DND-41 (cell line): ENCODE results near the gene P2RX1.

Source experiments
- EZH2 ChIP-seq: IDR thresholded peaks from 3 replicates; pipeline ENCODE4 v1.6.1; 2012; ENCODE audit warnings: borderline replicate concordance, low read depth, mild to moderate bottlenecking, moderate library complexity, low read length, inconsistent platforms; ENCODE audit not compliant: severe bottlenecking
- TF ChIP-seq, protein P1 (sequence below): IDR thresholded peaks from 2 replicates; pipeline ENCODE4 v1.5.1; 2012; ENCODE audit warnings: borderline replicate concordance, low read length, moderate library complexity, mild to moderate bottlenecking; ENCODE audit not compliant: poor library complexity, severe bottlenecking; ENCODE audit errors: extremely low read depth

DNA sequence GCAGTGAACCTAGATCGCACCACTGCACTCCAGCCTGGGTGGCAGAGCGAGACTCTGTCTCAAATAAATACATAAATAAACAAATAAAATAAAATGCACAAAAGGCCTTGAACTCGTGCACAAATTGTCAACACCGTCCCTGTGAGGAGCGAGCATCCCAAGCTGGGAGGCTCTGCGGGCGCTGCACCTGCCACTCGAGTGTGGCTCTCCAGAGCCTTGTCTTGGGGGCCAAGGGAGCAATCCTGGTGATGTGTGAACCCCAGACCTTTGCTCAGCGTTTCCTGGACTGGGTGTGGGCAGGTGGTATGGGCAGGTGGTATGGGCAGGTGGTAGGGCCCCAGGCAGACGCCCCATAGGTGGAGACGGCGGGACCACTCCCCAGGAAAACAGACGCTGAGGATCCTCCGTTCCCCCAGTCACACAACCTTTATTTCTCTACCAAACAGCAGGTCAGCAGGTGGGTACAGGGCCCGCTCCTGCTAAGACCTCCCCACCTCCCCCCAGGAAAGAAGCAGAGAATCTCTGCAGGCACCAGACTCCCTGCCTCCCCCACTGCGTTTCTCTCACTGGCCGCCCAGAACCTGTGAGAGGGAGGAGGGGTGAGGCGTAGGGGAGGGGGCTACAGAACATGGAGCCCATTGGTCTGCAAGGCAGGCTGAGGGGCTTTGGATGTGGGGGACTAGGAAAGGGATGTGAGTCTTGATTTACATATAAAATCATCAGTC lies 7.4 kb upstream of the P2RX1 start:
- TF ChIP-seq, protein P1, sequence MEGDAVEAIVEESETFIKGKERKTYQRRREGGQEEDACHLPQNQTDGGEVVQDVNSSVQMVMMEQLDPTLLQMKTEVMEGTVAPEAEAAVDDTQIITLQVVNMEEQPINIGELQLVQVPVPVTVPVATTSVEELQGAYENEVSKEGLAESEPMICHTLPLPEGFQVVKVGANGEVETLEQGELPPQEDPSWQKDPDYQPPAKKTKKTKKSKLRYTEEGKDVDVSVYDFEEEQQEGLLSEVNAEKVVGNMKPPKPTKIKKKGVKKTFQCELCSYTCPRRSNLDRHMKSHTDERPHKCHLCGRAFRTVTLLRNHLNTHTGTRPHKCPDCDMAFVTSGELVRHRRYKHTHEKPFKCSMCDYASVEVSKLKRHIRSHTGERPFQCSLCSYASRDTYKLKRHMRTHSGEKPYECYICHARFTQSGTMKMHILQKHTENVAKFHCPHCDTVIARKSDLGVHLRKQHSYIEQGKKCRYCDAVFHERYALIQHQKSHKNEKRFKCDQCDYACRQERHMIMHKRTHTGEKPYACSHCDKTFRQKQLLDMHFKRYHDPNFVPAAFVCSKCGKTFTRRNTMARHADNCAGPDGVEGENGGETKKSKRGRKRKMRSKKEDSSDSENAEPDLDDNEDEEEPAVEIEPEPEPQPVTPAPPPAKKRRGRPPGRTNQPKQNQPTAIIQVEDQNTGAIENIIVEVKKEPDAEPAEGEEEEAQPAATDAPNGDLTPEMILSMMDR, result no peak
- TF ChIP-seq EZH2, result no peak
